ENCODE data around the gene NOS1. TPM values are rescaled to one million over a fixed set of nuclear protein-coding genes. Genes with fewer than 3 reads are reported as not detected.

NOS1 gene
- total and polyA plus RNA-seq, 2 of the 8 experiments (the other 6 are each of a cell fraction or from before 2014, with no cell fraction given) = 1.5 to 2.0 TPM

DNA sequence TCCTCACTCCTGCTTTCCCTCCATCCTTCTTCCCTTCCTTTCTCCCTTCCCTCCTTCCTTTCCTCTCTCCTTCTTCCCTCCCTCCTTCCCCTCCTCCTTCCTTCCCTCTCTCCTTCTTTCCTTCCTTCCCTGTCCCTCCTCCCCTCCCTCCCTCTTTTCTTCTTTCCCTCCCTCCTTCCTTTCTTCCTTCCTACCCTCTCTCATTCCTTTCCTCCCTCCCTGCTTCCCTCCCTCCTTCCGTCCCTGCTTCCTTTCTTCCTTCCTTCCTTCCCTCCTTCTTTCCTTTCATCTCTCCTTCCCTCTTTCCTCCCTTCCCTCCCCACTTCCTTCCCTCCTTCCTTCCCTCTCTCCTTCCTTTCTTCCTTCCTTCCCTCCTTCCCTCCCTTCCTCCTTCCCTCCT lies 39.0 kb downstream of the NOS1 start:
- Histone ChIP-seq H3K23me2 (ENCODE audit: low read depth, low read length) (peaks cover 3% of the 10 kb centered on the region; the same call in 1 of the 2 replicates), H2AFZ (ENCODE audit: low read length) (no peak overlapping the region), H2AK5ac (ENCODE audit: low read depth, low read length) (peak overlapping the region; percentile 82), H3K4ac (replicated peaks; ENCODE audit: insufficient read length, low read depth, low read length) (no peak overlapping the region), H3K9ac (replicated peaks in 1 of 4; ENCODE audit: extremely low read depth in 1 of 4, low read depth in 3 of 4, low read length in 3 of 4) (no peak overlapping the region), H3K27ac (ENCODE audit: low read depth, low read length) (no peak overlapping the region), H4K5ac (ENCODE audit: insufficient read length, low read depth, low read length) (no peak overlapping the region), H3K79me2 (ENCODE audit: control insufficient read depth in 1 of 2, insufficient read depth in 2 of 2, low read length in 2 of 2) (no peaks in the 10 kb centered on the region), H2BK120ac (replicated peaks; ENCODE audit: low read depth, low read length) (no peak overlapping the region), H3K4me1 (replicated peaks in 1 of 4; ENCODE audit: control insufficient read depth in 3 of 4, insufficient read depth in 4 of 4, low read length in 3 of 4) (no peaks in the 10 kb centered on the region), H2BK15ac (ENCODE audit: low read length) (0 out of 2 replicates have a peak overlapping the region, but pooled peaks have one; percentile 88), H3K4me3 (ENCODE audit: extremely low read depth in 1 of 4, insufficient read depth in 2 of 4, low read depth in 3 of 4, low read length in 4 of 4) (no peak overlapping the region), H4K91ac (replicated peaks; ENCODE audit: insufficient read length, low read length) (no peak overlapping the region), H3K36me3 (ENCODE audit: control insufficient read depth in 2 of 4, insufficient read depth in 4 of 4, low read length in 3 of 4) (no peaks in the 10 kb centered on the region), H4K20me1 (replicated peaks in 1 of 2; ENCODE audit: control insufficient read depth in 1 of 2, insufficient read depth in 2 of 2, low read length in 2 of 2) (no peaks in the 10 kb centered on the region), H3K4me2 (ENCODE audit: insufficient read depth in 1 of 2, low read depth in 2 of 2, low read length in 2 of 2) (no peak overlapping the region), H3K18ac (ENCODE audit: extremely low read depth, low read length) (no peak overlapping the region), H3K14ac (ENCODE audit: insufficient read length) (no peak overlapping the region), H3K56ac (replicated peaks; ENCODE audit: insufficient read length, low read depth, low read length) (no peak overlapping the region), H2BK20ac (ENCODE audit: low read length) (no peak overlapping the region), H3K27me3 (replicated peaks in 1 of 4; ENCODE audit: control insufficient read depth in 3 of 4, extremely low read depth in 1 of 4, insufficient read depth in 3 of 4, low read length in 3 of 4) (no peaks in the 10 kb centered on the region), H2BK12ac (ENCODE audit: low read depth, low read length) (0 out of 2 replicates have a peak overlapping the region, but pooled peaks have one; percentile 17), H4K8ac (ENCODE audit: extremely low read depth, insufficient read depth, low read length) (no peak overlapping the region), H3K23ac (ENCODE audit: insufficient read length) (no peak overlapping the region), H2BK5ac (ENCODE audit: low read depth, low read length) (no peak overlapping the region), H3K79me1 (ENCODE audit: low read depth, low read length) (no peaks in the 10 kb centered on the region), H3K9me3 (ENCODE audit: insufficient read depth in 2 of 2, low read depth in 1 of 2, low read length in 1 of 2) (no peaks in the 10 kb centered on the region)
- CTCF ChIA-PET (ENCODE audit: partially characterized antibody) = interaction anchor here (1.2 kb wide), 1 partner anchor 12 kb away, joined by 4 read pairs; no protein-coding TSS in a partner anchor
- 56% methylated on average over 1 of the region's 1 CpG; no CpG with 5 or more reads in 1 of the 2 experiments for WGBS, 2 experiments (ENCODE audit: extremely low coverage in 1 of 2, insufficient coverage in 1 of 2, insufficient read length in 1 of 2, insufficient replicate concordance in 2 of 2, low coverage in 1 of 2, low lambda C conversion rate in 2 of 2, missing lambda C conversion rate in 1 of 2)
- DNase-seq (ENCODE audit: low read depth in 1 of 2, low spot score in 2 of 2) (no peak), FAIRE-seq (no peak)
- POLR2A ChIA-PET (ENCODE audit: partially characterized antibody) = no interaction called here
- no peak for TF ChIP-seq SP2 (IDR thresholded peaks at IDR 0.05; ENCODE audit: low read length)
- TF ChIP-seq POLR2AphosphoS5 (IDR thresholded peaks at IDR 0.05; ENCODE audit: low read depth, low read length) = no peak
- no peak for TF ChIP-seq KDM5A (IDR thresholded peaks at IDR 0.05; ENCODE audit: low read length)
- no peak for TF ChIP-seq KDM1A (IDR thresholded peaks at IDR 0.05; ENCODE audit: borderline replicate concordance, low read length)
- TF ChIP-seq TAF1 (IDR thresholded peaks at IDR 0.05; ENCODE audit: low read depth, low read length) = no peak
- no peak for TF ChIP-seq RNF2 (IDR thresholded peaks at IDR 0.05; ENCODE audit: borderline replicate concordance, low read depth, low read length, missing control alignments, poor library complexity, severe bottlenecking)
- TF ChIP-seq BCL11A (IDR thresholded peaks at IDR 0.05; ENCODE audit: low read depth in 2 of 2, low read length in 2 of 2) = no peak
- no peak for TF ChIP-seq RAD21 (IDR thresholded peaks at IDR 0.05 in 1 of 2, conservative IDR thresholded peaks at IDR 0.05 in 1 of 2; ENCODE audit: low read depth in 2 of 2, low read length in 2 of 2)
- no peak for TF ChIP-seq CBX5 (IDR thresholded peaks at IDR 0.05; ENCODE audit: low read depth, low read length)
- TF ChIP-seq, protein P1, sequence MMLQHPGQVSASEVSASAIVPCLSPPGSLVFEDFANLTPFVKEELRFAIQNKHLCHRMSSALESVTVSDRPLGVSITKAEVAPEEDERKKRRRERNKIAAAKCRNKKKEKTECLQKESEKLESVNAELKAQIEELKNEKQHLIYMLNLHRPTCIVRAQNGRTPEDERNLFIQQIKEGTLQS (IDR thresholded peaks at IDR 0.05; ENCODE audit: insufficient read depth, low read depth, low read length) = no peak
- TF ChIP-seq, protein P2, sequence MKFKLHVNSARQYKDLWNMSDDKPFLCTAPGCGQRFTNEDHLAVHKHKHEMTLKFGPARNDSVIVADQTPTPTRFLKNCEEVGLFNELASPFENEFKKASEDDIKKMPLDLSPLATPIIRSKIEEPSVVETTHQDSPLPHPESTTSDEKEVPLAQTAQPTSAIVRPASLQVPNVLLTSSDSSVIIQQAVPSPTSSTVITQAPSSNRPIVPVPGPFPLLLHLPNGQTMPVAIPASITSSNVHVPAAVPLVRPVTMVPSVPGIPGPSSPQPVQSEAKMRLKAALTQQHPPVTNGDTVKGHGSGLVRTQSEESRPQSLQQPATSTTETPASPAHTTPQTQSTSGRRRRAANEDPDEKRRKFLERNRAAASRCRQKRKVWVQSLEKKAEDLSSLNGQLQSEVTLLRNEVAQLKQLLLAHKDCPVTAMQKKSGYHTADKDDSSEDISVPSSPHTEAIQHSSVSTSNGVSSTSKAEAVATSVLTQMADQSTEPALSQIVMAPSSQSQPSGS (IDR thresholded peaks at IDR 0.05; ENCODE audit: low read length) = no peak

Measured in H1 (cell line).